HG03342 (cell line): Measurements from ENCODE around the gene GUCA2B.

Experiments used
- ATAC-seq: cut with Tn5 transposase; IDR thresholded peaks from one replicate; pipeline ENCODE4 v1.9.1; 2021; ENCODE audit warnings: mild to moderate bottlenecking, moderate library complexity; ENCODE audit not compliant: unreplicated experiment

The GUCA2B gene

DNA sequence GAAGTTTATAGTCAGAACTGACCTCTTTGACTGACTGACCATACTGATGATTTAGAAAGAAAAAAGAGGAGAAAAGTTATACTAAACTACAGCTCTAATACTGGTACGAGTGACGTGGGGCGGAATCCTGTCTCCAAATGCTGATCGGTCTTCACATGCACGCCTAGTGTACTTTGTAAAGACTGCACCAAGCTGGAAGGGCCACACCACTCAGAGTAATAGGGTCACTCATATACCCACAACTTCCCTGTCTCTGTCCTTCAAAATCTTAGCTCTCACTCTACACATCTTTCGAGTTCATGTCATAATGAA is 30.7 kb downstream of the GUCA2B start:
- no peak for ATAC-seq

DNA sequence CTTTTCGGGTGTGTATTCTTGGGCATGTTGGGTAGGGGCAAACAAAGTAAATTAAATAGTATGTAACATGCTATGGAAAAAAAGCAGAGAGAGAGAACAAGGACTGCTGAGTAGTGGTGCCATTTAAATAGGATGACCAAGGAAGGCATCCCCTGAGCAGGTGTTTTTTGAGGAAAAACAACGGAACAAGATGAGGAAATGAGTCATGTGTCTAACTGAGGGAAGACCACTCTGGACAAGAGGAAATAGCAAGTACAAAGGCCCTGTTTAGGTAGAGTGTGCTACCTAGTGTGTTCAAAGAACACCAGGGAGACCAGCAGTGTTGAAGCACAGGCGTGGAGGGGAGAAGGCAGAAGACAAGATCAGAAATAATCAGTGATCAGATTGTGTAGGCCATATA is 31.4 kb downstream of the GUCA2B start:
- no peak for ATAC-seq

DNA sequence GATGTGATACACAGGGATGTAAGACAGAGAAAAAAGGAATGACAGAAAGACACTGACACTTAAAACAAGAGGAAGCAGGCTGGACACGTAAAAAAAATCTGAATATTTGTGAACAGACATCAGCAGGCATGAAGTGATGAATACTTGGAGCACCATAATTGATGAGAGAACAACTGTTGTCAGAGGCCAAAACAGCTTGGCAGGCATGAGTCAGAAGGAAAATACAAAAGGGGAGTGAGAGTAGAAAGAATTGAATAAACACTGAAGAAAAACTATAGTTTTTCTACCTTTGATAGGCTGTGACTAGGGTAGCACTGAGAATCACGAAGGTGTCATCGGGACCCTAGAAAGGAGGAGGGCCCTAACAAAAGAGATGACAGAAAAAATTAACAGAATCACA is 32.9 kb downstream of the GUCA2B start:
- no peak for ATAC-seq

DNA sequence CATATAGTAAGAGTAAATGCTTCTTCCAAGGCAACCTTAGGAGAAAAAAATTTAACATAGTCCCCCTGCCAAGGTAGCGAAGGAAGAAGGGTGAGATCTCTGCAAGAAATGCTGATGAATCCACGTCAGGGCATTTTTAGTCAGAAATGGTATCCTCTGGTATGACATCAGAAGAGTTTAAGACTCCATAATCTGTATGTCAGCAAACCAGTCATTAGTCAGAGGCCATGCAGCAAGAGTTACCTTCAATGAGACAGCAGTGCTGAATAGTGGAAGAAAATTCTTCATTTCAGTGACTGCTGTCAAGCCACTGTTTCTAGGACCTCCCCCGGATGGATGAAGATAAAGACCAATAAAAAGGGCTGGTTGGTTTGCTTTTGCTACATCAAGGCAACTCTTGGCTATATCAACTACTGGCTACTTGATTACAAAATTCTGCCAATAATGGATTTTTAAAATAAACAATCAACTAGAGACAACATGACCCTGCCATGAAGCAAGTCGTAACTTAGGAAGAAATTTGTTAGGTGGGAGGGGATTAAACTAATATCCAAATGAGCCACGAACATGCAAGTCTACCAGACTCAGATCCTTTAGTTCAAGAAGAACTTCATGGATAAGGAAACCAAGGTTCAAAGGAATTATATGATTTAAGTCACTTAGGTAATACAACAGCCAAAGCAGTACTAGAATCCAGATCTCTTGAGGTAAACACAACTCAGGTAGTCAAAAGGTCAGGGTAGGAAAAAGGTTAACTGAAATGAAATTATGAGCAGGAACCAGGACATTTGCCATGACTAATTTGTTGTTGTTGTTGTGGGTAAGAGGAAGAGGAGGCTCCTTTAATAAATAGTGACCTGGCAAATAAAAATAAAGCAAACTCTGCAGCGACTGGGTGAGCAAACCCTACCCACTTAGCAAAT is 37.0 kb downstream of the GUCA2B start:
- no peak for ATAC-seq

DNA sequence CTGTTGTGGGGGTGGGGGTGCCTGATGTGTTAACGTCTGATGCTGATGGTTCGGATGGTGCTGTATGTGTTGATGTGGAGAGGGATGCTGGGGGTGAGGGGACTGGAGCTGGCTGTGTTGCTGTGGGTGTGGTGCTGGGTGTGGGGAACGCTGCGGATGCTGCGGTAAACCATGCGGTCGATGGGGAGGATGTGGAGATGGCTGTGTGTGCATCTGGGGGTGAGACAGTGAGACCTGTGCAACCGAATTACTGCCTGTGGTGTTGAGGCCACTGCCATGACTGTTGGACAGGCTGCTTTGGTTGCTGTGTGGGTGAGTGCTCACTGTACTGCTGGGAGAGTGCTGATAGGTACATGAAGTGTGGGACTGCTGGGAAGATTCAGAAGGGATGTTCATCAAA is 38.1 kb downstream of the GUCA2B start:
- ATAC-seq: no peak

DNA sequence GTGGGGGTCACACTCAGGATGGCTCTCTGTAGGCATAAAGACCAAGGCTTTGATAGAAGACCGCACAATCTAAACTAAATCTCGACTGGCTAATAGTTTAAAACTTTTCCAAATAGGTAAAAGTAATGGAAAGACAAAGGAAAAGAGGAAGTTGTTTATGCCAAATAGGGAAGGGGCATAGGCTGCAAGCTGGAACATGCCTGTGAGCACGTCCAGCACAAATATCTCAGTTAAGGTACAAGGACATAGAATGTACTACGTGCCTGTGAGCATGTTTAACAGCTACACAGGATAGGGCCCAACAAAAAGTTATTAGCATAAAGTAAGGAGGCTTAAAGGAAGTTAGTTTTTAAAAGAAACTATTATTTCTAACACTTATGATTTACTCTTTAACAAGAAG is 38.9 kb downstream of the GUCA2B start:
- no peak for ATAC-seq

DNA sequence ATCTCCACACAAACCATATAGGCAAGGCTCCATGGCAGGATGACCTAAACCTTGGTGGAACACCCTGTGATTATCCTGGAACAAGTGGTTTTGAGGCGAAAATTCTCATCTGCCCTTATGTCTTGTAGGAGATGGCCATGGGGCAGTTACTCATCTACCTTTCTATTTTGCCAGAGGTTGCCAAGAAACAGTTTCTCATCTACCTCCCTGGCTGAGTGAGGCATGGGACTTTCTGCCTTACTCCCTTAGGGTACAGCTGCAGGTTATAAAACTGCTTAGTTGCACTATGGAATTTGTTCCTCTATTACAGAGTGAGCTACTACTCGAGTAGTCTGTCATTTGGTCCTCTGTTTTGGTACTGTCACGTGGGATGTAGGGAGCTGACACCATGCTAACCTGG is 42.6 kb downstream of the GUCA2B start:
- no peak for ATAC-seq

DNA sequence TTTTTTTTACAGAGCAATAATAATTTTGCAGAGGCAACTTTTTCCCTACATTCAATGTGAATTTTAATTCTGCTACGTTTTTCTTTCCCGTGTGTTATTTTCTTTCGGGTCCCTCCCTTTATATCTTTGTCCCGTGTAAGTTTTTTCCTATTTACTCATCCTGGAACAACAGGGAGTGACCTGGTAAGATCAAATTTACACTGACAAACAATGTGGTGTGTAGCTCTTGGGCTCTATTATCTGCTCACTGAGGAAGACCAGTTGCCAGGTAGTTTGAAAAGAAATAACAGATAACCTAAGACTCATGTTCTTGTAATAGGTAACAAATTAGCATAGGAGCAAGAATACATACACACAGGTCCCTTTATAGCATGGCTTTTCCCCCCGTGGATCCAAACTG is 45.0 kb downstream of the GUCA2B start:
- ATAC-seq: no peak

DNA sequence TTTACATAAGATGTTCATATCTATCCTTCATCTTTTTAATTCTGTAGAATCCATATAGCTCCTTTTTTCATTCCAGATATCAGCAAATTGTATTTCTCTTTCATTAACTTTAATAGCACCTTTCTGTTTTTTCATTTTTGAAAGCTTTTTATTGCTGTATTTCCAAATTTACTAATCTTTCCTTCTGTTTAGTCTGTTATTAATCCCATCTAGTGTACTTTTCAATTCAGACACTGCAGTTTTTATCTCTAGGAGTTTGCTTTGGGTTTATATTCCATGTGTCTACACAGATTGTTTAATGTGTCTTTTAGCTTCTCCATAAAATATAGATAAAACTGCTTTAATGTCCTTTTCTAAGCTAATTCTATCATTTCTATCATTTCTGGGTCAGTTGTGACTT is 48.8 kb downstream of the GUCA2B start:
- no peak for ATAC-seq
